Natural killer cell (primary cell): ENCODE data around the gene TSC22D3. TPM values are rescaled to one million over a fixed set of nuclear protein-coding genes. Genes with fewer than 3 reads are reported as not detected.

Experiments
- ATAC-seq, 3 donors: fragments of 150-1000 bp in 2 of 3; fragments of 200-7000 bp in 1 of 3; cut with Tn5 transposase; 1 replicate in 1 of 3; 2 replicates in 2 of 3; pipeline ENCODE4 v1.10.0; 2021; ENCODE audit warnings: mild to moderate bottlenecking in 2 of 3, moderate library complexity in 2 of 3
- DNase-seq, 2 donors: peaks; one replicate each; pipeline versions ENCODE4 v3.0.0 to v3.0.0-alpha.2; 2013 to 2021; ENCODE audit warnings: mixed read lengths in 1 of 2
- H3K27ac ChIP-seq: one replicate; pipeline ENCODE4 v1.5.1; 2013; ENCODE audit warnings: mild to moderate bottlenecking, low read length
- H3K27me3 ChIP-seq: one replicate; pipeline ENCODE4 v1.6.1; 2013; ENCODE audit warnings: low read length; ENCODE audit not compliant: control insufficient read depth, insufficient read depth
- H3K36me3 ChIP-seq: one replicate; pipeline ENCODE4 v1.6.1; 2013; ENCODE audit warnings: low read length; ENCODE audit not compliant: control insufficient read depth, insufficient read depth
- H3K4me1 ChIP-seq: one replicate; pipeline ENCODE4 v1.6.1; 2013; ENCODE audit warnings: low read length; ENCODE audit not compliant: control insufficient read depth, insufficient read depth
- H3K4me3 ChIP-seq: one replicate; pipeline ENCODE4 v1.5.1; 2013; ENCODE audit warnings: low read length
- H3K9me3 ChIP-seq: one replicate; pipeline ENCODE4 v1.6.1; 2013; ENCODE audit warnings: low read length; ENCODE audit not compliant: control insufficient read depth, insufficient read depth
- H3K27ac Mint-ChIP-seq, 2 donors: one replicate each; pipeline ENCODE4 v1.8.0; 2022; ENCODE audit warnings: mild to moderate bottlenecking in 2 of 2, mixed read lengths in 2 of 2, moderate library complexity in 1 of 2
- H3K27me3 Mint-ChIP-seq, 2 donors: one replicate each; pipeline ENCODE4 v1.8.0; 2022; ENCODE audit warnings: low read depth in 2 of 2, mixed read lengths in 2 of 2
- H3K36me3 Mint-ChIP-seq: one replicate; pipeline ENCODE4 v1.8.0; 2022; ENCODE audit warnings: mixed read lengths
- H3K4me1 Mint-ChIP-seq, 2 donors: one replicate each; pipeline ENCODE4 v1.8.0; 2022; ENCODE audit warnings: mixed read lengths in 2 of 2
- H3K4me3 Mint-ChIP-seq: one replicate; pipeline ENCODE4 v1.8.0; 2022; ENCODE audit warnings: mild to moderate bottlenecking, moderate library complexity, mixed read lengths
- H3K9me3 Mint-ChIP-seq, 2 donors: one replicate each; pipeline ENCODE4 v1.8.0; 2022; ENCODE audit warnings: mixed read lengths in 2 of 2
- WGBS: methylation state at CpG from one replicate; pipeline ENCODE4 v1.1.7; 2013; ENCODE audit warnings: missing lambda C conversion rate; ENCODE audit not compliant: insufficient coverage; 5-methylcytosine and 5-hydroxymethylcytosine counted together
- intact Hi-C: fragments of 100-400 bp; cut with micrococcal nuclease; formaldehyde crosslinking; loops from one replicate; pipeline ENCODE4 v1.14.2; 2022
- total RNA-seq, 4 donors: library from RNA; stranded (reverse); fragments of 120-200 nt in 1 of 4; gene quantifications; one replicate each; pipeline versions ENCODE4 v1.2.3 to v1.2.4, GENCODE V29; 2013 to 2022
- TF ChIP-seq, protein P1 (sequence below): fragments of 200-600 bp; IDR thresholded peaks from one replicate; pipeline ENCODE4 v1.8.0; 2022; ENCODE audit warnings: antibody characterized with exemption

Gene TSC22D3
- total RNA-seq, 3 donors from 2014 or later (not counting 1 experiment from before 2014, with no cell fraction given) = 895 to 1,800 (median 1,053) TPM

DNA sequence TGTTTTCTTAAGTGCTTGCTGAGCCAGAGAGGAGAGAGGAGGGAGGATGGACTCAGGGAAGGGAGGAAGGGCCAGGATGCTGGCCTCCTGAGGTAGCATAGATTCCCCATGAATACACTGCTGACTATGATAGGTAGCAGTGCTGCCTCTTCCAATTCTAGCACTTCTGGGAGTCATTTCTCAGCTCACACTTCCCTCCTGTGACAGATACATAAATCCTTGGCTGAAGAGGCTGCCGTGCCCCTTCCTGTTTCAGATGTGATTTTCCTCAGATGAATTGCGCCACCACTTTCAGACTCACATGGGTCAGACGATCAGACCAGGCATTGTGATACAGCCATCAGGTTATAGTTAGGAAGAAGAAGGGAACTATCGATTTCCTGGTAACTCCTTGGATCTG, 22.4 kb downstream of the TSC22D3 start:
- H3K27me3 ChIP-seq = no peaks in the 10 kb centered on the region
- no peaks in the 10 kb centered on the region for H3K9me3 Mint-ChIP-seq
- no peaks in the 10 kb centered on the region for H3K36me3 ChIP-seq
- H3K27me3 Mint-ChIP-seq = no peaks in the 10 kb centered on the region
- no peak overlapping the region for H3K4me3 Mint-ChIP-seq
- H3K4me1 ChIP-seq = no peaks in the 10 kb centered on the region
- H3K36me3 Mint-ChIP-seq = no peaks in the 10 kb centered on the region
- peaks cover 0 to 6% of the 10 kb centered on the region in 2 donors for H3K4me1 Mint-ChIP-seq
- WGBS = 41% methylated on average over 3 of the region's 4 CpGs
- DNase-seq (no peak), ATAC-seq (no peak)
- H3K27ac Mint-ChIP-seq = no peak overlapping the region
- TF ChIP-seq, protein P1, sequence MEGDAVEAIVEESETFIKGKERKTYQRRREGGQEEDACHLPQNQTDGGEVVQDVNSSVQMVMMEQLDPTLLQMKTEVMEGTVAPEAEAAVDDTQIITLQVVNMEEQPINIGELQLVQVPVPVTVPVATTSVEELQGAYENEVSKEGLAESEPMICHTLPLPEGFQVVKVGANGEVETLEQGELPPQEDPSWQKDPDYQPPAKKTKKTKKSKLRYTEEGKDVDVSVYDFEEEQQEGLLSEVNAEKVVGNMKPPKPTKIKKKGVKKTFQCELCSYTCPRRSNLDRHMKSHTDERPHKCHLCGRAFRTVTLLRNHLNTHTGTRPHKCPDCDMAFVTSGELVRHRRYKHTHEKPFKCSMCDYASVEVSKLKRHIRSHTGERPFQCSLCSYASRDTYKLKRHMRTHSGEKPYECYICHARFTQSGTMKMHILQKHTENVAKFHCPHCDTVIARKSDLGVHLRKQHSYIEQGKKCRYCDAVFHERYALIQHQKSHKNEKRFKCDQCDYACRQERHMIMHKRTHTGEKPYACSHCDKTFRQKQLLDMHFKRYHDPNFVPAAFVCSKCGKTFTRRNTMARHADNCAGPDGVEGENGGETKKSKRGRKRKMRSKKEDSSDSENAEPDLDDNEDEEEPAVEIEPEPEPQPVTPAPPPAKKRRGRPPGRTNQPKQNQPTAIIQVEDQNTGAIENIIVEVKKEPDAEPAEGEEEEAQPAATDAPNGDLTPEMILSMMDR = no peak
- H3K27ac ChIP-seq = no peak overlapping the region
- no peak overlapping the region for H3K4me3 ChIP-seq
- intact Hi-C loops = no loop called here
- no peaks in the 10 kb centered on the region for H3K9me3 ChIP-seq

DNA sequence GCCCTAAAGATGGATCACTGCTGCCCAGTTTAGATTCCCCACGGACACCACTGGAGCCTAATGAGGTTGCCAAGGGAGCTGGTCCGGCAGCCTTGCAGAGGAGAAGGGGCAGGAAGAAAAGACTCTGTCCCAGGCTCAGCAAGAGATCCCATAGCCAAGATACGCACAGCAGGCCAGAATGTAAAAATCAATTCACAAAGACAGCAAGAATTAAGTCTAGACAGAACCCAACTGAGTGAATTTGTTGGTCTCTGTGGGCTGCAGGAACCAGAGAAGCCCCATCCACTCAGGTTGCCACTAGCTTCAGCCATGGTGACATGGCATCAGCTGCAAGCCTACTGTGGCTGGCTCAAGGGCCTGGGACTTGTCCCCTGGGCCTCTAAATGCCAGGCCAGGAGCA, 22.9 kb downstream of the TSC22D3 start:
- no peaks in the 10 kb centered on the region for H3K27me3 ChIP-seq
- TF ChIP-seq, protein P1 = no peak
- H3K4me1 ChIP-seq = no peaks in the 10 kb centered on the region
- Mint-ChIP-seq H3K4me1 (peaks cover 0 to under 1% of the 10 kb centered on the region in 2 donors), H3K4me3 (no peak overlapping the region), H3K36me3 (no peaks in the 10 kb centered on the region), H3K27ac (no peak overlapping the region), H3K27me3 (no peaks in the 10 kb centered on the region), H3K9me3 (no peaks in the 10 kb centered on the region)
- intact Hi-C loops = no loop called here
- ATAC-seq (no peak), DNase-seq (no peak)
- no peak overlapping the region for H3K27ac ChIP-seq
- 92% methylated on average over 3 of the region's 3 CpGs for WGBS
- H3K36me3 ChIP-seq = no peaks in the 10 kb centered on the region
- no peak overlapping the region for H3K4me3 ChIP-seq
- H3K9me3 ChIP-seq = no peaks in the 10 kb centered on the region

DNA sequence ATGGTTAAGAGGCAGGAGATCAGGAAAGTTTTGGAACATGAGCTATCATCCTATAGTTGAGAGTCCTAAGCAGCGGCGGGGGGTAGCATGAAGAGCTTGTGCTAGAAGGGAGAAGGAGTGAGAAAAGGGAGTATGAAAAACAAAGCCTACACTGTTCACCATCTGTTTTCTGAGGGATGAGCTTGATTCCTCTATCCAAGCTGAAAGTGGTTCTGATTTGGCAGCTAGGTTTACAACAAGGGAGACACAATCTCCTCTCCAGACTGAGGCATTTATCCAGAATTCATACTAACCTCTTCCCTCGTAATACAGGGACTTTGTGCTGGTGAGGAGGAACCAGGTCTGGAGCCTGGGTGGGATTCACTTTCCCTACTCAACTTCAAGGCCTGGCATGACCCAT, 23.5 kb downstream of the TSC22D3 start:
- H3K27ac Mint-ChIP-seq = no peak overlapping the region
- intact Hi-C loops = no loop called here
- no peaks in the 10 kb centered on the region for H3K4me1 Mint-ChIP-seq
- ATAC-seq = no peak
- no peaks in the 10 kb centered on the region for H3K9me3 ChIP-seq
- no peak overlapping the region for H3K4me3 ChIP-seq
- TF ChIP-seq, protein P1 = no peak
- no peaks in the 10 kb centered on the region for H3K36me3 Mint-ChIP-seq
- no peaks in the 10 kb centered on the region for H3K4me1 ChIP-seq
- H3K27me3 ChIP-seq = no peaks in the 10 kb centered on the region
- H3K9me3 Mint-ChIP-seq = no peaks in the 10 kb centered on the region
- H3K27me3 Mint-ChIP-seq = no peaks in the 10 kb centered on the region
- H3K36me3 ChIP-seq = no peaks in the 10 kb centered on the region
- WGBS = 100% methylated on average over 2 of the region's 3 CpGs
- H3K4me3 Mint-ChIP-seq = no peak overlapping the region
- no peak for DNase-seq
- H3K27ac ChIP-seq = no peak overlapping the region

DNA sequence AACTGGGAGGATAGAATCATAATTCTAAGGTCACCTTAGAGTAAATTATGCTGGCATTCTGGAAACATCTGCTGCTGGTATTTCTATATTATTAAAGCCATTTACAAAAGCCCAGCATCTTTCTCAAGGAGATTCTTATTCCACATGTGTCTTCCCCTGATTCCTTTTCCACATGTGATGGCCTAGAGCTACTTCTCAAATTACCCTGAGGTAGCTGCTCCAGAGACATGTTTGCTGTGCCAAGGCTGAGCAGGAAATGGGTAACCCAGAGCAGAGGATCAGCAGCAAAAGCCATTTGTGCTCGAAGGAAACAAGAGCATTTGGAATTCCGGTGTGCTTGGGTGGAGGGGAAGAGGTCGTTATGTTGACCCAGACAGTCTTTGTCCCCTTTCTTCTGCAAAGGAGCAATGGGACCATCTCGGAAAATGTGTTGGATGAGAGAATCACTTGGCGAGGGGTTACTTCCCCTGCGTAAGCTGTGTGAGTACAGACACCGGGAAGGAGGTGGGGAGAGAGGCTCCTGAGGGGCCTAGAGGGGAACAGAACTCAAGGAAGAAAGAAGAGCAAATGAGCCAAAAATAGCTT, 24.6 kb downstream of the TSC22D3 start:
- intact Hi-C loops = no loop called here
- TF ChIP-seq, protein P1 = no peak

More for the DNA sequence above, 24.6 kb downstream of the TSC22D3 start:
- no peaks in the 10 kb centered on the region for H3K4me1 ChIP-seq
- no peak overlapping the region for H3K4me3 ChIP-seq
- Mint-ChIP-seq H3K9me3 (no peaks in the 10 kb centered on the region), H3K36me3 (no peaks in the 10 kb centered on the region), H3K27me3 (no peaks in the 10 kb centered on the region), H3K27ac (no peak overlapping the region), H3K4me1 (peaks cover 0 to 1% of the 10 kb centered on the region in 2 donors), H3K4me3 (no peak overlapping the region)
- H3K27ac ChIP-seq = no peak overlapping the region
- no peaks in the 10 kb centered on the region for H3K36me3 ChIP-seq
- 77% methylated on average over 7 of the region's 7 CpGs for WGBS
- DNase-seq (no peak), ATAC-seq (no peak)
- no peaks in the 10 kb centered on the region for H3K27me3 ChIP-seq
- no peaks in the 10 kb centered on the region for H3K9me3 ChIP-seq
